ENCODE measurements around the gene SLC38A4.

SLC38A4 gene

GRCh38 chr12:46794593-46795190 is 31.1 kb downstream of the SLC38A4 start:
- no peaks in the 10 kb centered on the region for H3K36me3 ChIP-seq (ENCODE audit: control insufficient read depth, insufficient read depth, low read length)

GRCh38 chr12:46792925-46793324 is 32.9 kb downstream of the SLC38A4 start:
- Histone ChIP-seq H3K27ac (ENCODE audit: low read depth, low read length) (no peak overlapping the region), H3K9me3 (ENCODE audit: control insufficient read depth, insufficient read depth, low read length) (no peaks in the 10 kb centered on the region), H3K4me1 (ENCODE audit: control insufficient read depth, insufficient read depth, low read length) (no peaks in the 10 kb centered on the region), H3K4me3 (ENCODE audit: low read depth, low read length) (no peak overlapping the region), H3K36me3 (ENCODE audit: control insufficient read depth, insufficient read depth, low read length) (no peaks in the 10 kb centered on the region), H3K9ac (ENCODE audit: low read depth, low read length) (no peak overlapping the region), H3K27me3 (ENCODE audit: control insufficient read depth, insufficient read depth, low read length) (no peaks in the 10 kb centered on the region)

More at GRCh38 chr12:46794593-46795190, 31.1 kb downstream of the SLC38A4 start:
- no peak overlapping the region for H3K4me3 ChIP-seq (ENCODE audit: low read depth, low read length)
- no peaks in the 10 kb centered on the region for H3K4me1 ChIP-seq (ENCODE audit: control insufficient read depth, insufficient read depth, low read length)
- no peaks in the 10 kb centered on the region for H3K9me3 ChIP-seq (ENCODE audit: control insufficient read depth, insufficient read depth, low read length)
- no peak overlapping the region for H3K9ac ChIP-seq (ENCODE audit: low read depth, low read length)
- no peak overlapping the region for H3K27ac ChIP-seq (ENCODE audit: low read depth, low read length)
- no peaks in the 10 kb centered on the region for H3K27me3 ChIP-seq (ENCODE audit: control insufficient read depth, insufficient read depth, low read length)

- Histone ChIP-seq H3K36me3 (ENCODE audit: control insufficient read depth, insufficient read depth, low read length) (no peaks in the 10 kb centered on the region), H3K4me1 (ENCODE audit: control insufficient read depth, insufficient read depth, low read length) (no peaks in the 10 kb centered on the region), H3K4me3 (ENCODE audit: low read depth, low read length) (no peak overlapping the region), H3K27me3 (ENCODE audit: control insufficient read depth, insufficient read depth, low read length) (no peaks in the 10 kb centered on the region), H3K27ac (ENCODE audit: low read depth, low read length) (no peak overlapping the region), H3K9ac (ENCODE audit: low read depth, low read length) (no peak overlapping the region), H3K9me3 (ENCODE audit: control insufficient read depth, insufficient read depth, low read length) (no peaks in the 10 kb centered on the region)
These were observed 35.7 kb downstream of the SLC38A4 start for GRCh38 chr12:46790066-46790465.

- Histone ChIP-seq H3K4me3 (ENCODE audit: low read depth, low read length) (no peak overlapping the region), H3K27ac (ENCODE audit: low read depth, low read length) (no peak overlapping the region), H3K27me3 (ENCODE audit: control insufficient read depth, insufficient read depth, low read length) (no peaks in the 10 kb centered on the region), H3K4me1 (ENCODE audit: control insufficient read depth, insufficient read depth, low read length) (no peaks in the 10 kb centered on the region), H3K9me3 (ENCODE audit: control insufficient read depth, insufficient read depth, low read length) (no peaks in the 10 kb centered on the region), H3K36me3 (ENCODE audit: control insufficient read depth, insufficient read depth, low read length) (no peaks in the 10 kb centered on the region), H3K9ac (ENCODE audit: low read depth, low read length) (no peak overlapping the region)
These were observed 37.5 kb downstream of the SLC38A4 start for GRCh38 chr12:46788072-46788887.

GRCh38 chr12:46787496-46788055 is 38.2 kb downstream of the SLC38A4 start:
- Histone ChIP-seq H3K36me3 (ENCODE audit: control insufficient read depth, insufficient read depth, low read length) (no peaks in the 10 kb centered on the region), H3K27ac (ENCODE audit: low read depth, low read length) (no peak overlapping the region), H3K4me3 (ENCODE audit: low read depth, low read length) (no peak overlapping the region)

GRCh38 chr12:46786774-46787173 is 39.0 kb downstream of the SLC38A4 start:
- no peak overlapping the region for H3K4me3 ChIP-seq (ENCODE audit: low read depth, low read length)
- H3K36me3 ChIP-seq (ENCODE audit: control insufficient read depth, insufficient read depth, low read length) = no peaks in the 10 kb centered on the region
- no peaks in the 10 kb centered on the region for H3K27me3 ChIP-seq (ENCODE audit: control insufficient read depth, insufficient read depth, low read length)
- H3K4me1 ChIP-seq (ENCODE audit: control insufficient read depth, insufficient read depth, low read length) = no peaks in the 10 kb centered on the region
- no peak overlapping the region for H3K9ac ChIP-seq (ENCODE audit: low read depth, low read length)
- no peak overlapping the region for H3K27ac ChIP-seq (ENCODE audit: low read depth, low read length)
- no peaks in the 10 kb centered on the region for H3K9me3 ChIP-seq (ENCODE audit: control insufficient read depth, insufficient read depth, low read length)

More at GRCh38 chr12:46787496-46788055, 38.2 kb downstream of the SLC38A4 start:
- Histone ChIP-seq H3K27me3 (ENCODE audit: control insufficient read depth, insufficient read depth, low read length) (no peaks in the 10 kb centered on the region), H3K9ac (ENCODE audit: low read depth, low read length) (no peak overlapping the region), H3K4me1 (ENCODE audit: control insufficient read depth, insufficient read depth, low read length) (no peaks in the 10 kb centered on the region), H3K9me3 (ENCODE audit: control insufficient read depth, insufficient read depth, low read length) (no peaks in the 10 kb centered on the region)

GRCh38 chr12:46785382-46785781 is 40.4 kb downstream of the SLC38A4 start:
- H3K27me3 ChIP-seq (ENCODE audit: control insufficient read depth, insufficient read depth, low read length) = no peaks in the 10 kb centered on the region
- no peak overlapping the region for H3K9ac ChIP-seq (ENCODE audit: low read depth, low read length)
- H3K36me3 ChIP-seq (ENCODE audit: control insufficient read depth, insufficient read depth, low read length) = no peaks in the 10 kb centered on the region
- no peaks in the 10 kb centered on the region for H3K4me1 ChIP-seq (ENCODE audit: control insufficient read depth, insufficient read depth, low read length)
- no peaks in the 10 kb centered on the region for H3K9me3 ChIP-seq (ENCODE audit: control insufficient read depth, insufficient read depth, low read length)
- no peak overlapping the region for H3K4me3 ChIP-seq (ENCODE audit: low read depth, low read length)
- no peak overlapping the region for H3K27ac ChIP-seq (ENCODE audit: low read depth, low read length)

GRCh38 chr12:46783871-46784270 is 41.9 kb downstream of the SLC38A4 start:
- Histone ChIP-seq H3K27me3 (ENCODE audit: control insufficient read depth, insufficient read depth, low read length) (no peaks in the 10 kb centered on the region), H3K4me3 (ENCODE audit: low read depth, low read length) (no peak overlapping the region), H3K27ac (ENCODE audit: low read depth, low read length) (no peak overlapping the region), H3K9me3 (ENCODE audit: control insufficient read depth, insufficient read depth, low read length) (no peaks in the 10 kb centered on the region), H3K36me3 (ENCODE audit: control insufficient read depth, insufficient read depth, low read length) (no peaks in the 10 kb centered on the region), H3K9ac (ENCODE audit: low read depth, low read length) (no peak overlapping the region), H3K4me1 (ENCODE audit: control insufficient read depth, insufficient read depth, low read length) (no peaks in the 10 kb centered on the region)

- Histone ChIP-seq H3K27ac (ENCODE audit: low read depth, low read length) (no peak overlapping the region), H3K36me3 (ENCODE audit: control insufficient read depth, insufficient read depth, low read length) (no peaks in the 10 kb centered on the region), H3K9me3 (ENCODE audit: control insufficient read depth, insufficient read depth, low read length) (no peaks in the 10 kb centered on the region), H3K4me3 (ENCODE audit: low read depth, low read length) (no peak overlapping the region), H3K9ac (ENCODE audit: low read depth, low read length) (no peak overlapping the region), H3K4me1 (ENCODE audit: control insufficient read depth, insufficient read depth, low read length) (no peaks in the 10 kb centered on the region), H3K27me3 (ENCODE audit: control insufficient read depth, insufficient read depth, low read length) (no peaks in the 10 kb centered on the region)
These were observed 45.9 kb downstream of the SLC38A4 start for GRCh38 chr12:46779879-46780278.

GRCh38 chr12:46779063-46779462 is 46.7 kb downstream of the SLC38A4 start:
- H3K4me3 ChIP-seq (ENCODE audit: low read depth, low read length) = no peak overlapping the region
- no peaks in the 10 kb centered on the region for H3K36me3 ChIP-seq (ENCODE audit: control insufficient read depth, insufficient read depth, low read length)
- H3K4me1 ChIP-seq (ENCODE audit: control insufficient read depth, insufficient read depth, low read length) = no peaks in the 10 kb centered on the region
- H3K27ac ChIP-seq (ENCODE audit: low read depth, low read length) = no peak overlapping the region
- H3K9ac ChIP-seq (ENCODE audit: low read depth, low read length) = no peak overlapping the region
- no peaks in the 10 kb centered on the region for H3K27me3 ChIP-seq (ENCODE audit: control insufficient read depth, insufficient read depth, low read length)
- H3K9me3 ChIP-seq (ENCODE audit: control insufficient read depth, insufficient read depth, low read length) = no peaks in the 10 kb centered on the region

GRCh38 chr12:46778415-46778814 is 47.4 kb downstream of the SLC38A4 start:
- H3K4me3 ChIP-seq (ENCODE audit: low read depth, low read length) = no peak overlapping the region
- H3K27ac ChIP-seq (ENCODE audit: low read depth, low read length) = no peak overlapping the region
- no peaks in the 10 kb centered on the region for H3K36me3 ChIP-seq (ENCODE audit: control insufficient read depth, insufficient read depth, low read length)
- no peak overlapping the region for H3K9ac ChIP-seq (ENCODE audit: low read depth, low read length)
- no peaks in the 10 kb centered on the region for H3K4me1 ChIP-seq (ENCODE audit: control insufficient read depth, insufficient read depth, low read length)
- H3K27me3 ChIP-seq (ENCODE audit: control insufficient read depth, insufficient read depth, low read length) = no peaks in the 10 kb centered on the region
- no peaks in the 10 kb centered on the region for H3K9me3 ChIP-seq (ENCODE audit: control insufficient read depth, insufficient read depth, low read length)

Measured in HUES48 (cell line).